ENCODE measurements around the gene ACTA2.

Gene ACTA2

DNA sequence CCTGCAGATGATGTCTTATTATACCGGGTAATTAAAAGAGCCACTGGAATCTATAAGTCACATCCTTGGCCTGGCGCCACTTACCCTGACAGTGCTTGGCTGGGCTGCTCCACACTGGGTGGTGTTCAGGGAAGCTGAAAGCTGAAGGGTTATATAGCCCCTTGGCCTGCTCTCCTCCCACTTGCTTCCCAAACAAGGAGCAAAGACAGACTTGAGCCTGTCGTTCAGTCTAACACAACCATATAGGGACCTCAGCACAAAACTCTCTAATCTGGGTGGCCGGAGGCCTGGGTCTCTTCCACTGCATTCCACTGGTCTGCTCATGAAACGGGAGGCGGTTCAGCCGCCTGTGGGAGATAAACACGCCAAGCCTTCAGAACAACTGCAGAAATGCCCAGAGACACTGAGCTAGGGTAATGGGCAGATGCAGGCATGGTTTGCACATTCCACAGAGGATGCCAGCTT lies at the start of gene ACTA2:
TSS of gene ACTA2 (minus strand) at position 127 of the 465 bp plus-strand sequence. CDS start 3,843 bp downstream, outside the sequence.
- no peak for DNase-seq

DNA sequence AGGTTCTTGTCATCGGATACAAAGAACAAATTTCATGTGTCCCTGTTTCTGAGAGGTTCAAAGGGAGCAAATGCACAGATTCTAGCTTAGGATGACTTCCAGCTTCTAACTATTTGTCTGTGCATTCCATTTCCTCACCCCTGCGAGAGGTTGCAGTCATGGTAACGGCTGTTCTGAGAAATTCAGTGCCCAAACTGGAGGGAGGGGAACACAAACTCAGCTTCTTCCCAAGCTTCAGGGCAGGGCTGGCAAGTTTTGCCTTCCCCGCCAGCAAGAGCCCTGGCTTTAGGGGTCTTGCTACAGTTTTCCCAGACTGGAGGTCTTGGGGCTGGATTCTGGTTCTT lies 49.1 kb upstream of the ACTA2 start:
- no peak for DNase-seq

DNA sequence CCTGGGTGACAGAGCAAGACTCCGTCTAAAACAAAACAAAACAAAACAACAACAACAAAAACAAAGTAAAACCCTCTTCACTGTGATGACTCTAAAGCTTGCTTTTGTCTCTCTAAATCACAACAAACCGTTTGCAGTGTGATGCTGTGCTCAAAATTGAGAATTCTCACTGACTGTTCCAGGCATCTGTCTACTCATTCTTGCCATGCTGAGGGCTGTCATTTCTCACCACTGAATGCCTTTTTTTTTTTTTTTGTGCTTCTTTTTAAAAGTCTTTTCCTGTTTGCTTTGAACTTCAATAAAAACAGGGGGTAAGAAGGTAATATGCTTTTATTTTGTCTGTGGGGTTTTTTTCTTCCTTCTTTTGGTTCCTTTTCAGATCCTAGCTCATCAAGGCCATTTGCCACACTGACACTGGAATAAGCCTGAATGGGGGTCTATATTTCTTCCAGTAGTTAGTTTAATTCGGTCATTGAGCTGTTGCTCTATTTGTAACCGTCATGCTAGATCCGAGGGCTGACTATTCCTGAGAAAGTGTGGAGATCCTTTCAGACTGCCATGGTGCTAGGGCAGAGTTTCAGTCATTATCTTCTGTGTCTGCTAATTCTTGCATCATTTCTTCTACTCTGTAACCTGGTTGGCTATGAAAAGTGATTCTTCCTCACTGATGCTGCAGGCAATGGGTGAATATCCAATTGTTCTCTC lies 48.6 kb upstream of the ACTA2 start:
- DNase-seq = peak in 1 of 2 experiments; percentile 22

DNA sequence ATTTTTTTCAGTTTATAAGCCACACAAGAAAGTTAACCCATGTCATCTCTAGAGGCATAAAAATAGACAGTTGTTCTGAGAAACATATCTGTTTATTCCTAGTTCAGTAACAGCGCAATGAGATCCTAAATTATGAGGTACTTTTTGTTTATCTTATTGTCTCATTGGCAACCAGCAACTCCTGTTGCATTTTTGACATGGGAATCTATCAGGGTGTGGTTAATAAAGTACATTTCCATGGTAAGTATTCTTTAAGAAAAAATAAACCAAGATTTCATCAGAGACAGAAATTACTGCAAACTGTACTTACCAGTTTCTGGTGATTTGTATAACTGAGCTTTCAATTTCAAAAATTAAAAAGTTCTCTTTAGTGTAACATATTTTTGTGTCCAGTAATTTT lies 47.1 kb upstream of the ACTA2 start:
- no peak for DNase-seq

- DNase-seq = no peak
Observed at GRCh38 chr10:88996927-88997326, 44.4 kb upstream of the ACTA2 start.

DNA sequence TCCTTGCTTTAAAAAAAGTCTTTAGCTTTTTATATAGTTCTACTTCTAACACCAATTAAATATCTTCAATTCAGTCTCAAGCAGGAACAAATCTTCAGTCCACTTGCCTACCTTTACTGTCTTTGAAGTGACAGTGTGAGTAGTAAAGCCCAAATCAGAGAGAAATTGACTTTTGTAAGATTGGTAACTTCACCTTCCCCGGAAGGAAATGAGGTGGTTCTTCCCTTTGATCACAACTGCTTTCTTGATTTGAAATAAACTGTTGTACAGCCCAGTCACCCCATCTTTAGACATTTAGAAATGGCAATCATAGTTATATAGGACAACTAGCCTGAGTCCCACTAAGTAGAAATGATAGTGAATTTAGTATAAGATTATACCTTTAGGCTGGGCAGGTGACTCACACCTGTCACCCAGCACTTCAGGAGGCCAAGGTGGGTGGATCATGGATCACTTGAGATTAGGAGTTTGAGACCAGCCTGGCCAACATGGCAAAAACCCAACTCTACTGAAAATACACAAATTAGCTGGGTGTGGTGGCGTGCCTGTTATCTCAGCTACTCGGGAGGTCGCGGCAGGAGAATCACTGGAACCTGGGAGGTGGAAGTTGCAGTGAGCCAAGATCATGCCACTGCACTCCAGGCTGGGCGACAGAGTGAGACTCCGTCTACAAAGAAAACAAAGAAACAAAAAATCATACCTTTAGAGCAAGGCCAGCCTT lies 42.7 kb upstream of the ACTA2 start:
- DNase-seq = no peak

DNA sequence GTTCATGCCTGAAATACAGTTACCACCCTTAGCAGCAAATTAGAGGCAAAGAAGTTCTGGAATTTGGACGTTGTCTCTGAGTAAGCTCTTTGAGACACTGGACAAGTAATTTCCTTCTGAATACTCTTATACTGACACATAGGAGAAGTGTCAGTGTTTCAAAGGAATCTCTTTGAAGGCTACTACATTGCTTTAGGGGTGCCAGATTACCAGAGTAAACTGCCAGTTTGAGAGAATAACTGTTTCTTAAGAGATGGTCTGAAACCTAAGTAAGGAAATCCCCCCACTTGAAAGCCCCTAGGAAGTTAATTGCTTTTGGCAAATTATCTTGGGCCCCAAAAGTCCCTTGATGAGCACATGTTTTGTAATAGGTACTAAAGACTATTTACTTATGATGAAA lies 41.4 kb upstream of the ACTA2 start:
- DNase-seq = no peak

DNA sequence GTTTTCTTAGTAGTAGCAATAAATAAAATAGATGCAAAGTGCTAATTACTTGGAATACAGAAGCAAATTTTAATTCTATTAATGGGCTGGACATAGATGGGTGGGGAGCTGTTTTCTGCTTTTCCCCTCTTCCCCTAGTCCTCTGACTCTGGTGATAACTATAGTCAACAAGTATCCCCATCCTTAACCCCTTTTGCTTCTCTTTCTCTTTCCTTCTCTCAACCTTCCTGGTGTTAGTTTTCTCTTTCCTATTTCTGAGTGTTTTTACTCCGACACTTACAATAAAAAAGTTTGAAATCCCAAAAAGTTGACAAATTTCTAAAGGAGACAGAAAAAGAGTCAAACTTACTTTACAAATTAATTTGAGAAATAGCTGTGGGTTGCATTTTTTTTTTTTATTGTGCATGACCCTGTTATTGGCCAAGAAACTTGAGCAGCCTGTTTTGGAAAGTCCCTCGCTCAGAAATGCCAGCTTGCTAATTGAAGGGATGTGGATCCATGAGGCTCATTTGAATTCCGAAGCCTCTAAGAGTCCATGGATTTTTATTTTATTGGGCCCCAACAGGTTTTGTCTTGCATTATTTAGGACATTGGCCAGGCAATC lies 40.5 kb upstream of the ACTA2 start:
- DNase-seq = no peak

DNA sequence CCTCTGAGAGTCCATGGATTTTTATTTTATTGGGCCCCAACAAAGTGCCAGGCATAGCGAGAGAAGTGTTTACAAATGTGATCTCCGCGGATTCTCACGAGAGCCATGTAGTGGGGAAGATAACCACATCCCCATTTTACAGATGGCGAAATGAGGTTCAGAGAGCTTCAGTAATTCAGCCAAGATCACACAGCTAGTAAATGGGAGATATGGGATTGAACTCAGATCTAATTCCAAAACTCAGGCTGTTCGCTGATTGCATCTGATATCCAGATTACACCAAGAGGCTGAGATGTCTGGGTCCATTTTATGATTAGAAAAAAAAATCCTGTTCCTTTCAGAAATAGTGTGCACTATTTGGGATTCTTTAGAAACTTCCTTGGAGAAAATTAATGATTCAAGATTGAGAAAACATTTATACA lies 39.3 kb upstream of the ACTA2 start:
- no peak for DNase-seq

- peak; percentile 78 to 80 for DNase-seq
Observed at GRCh38 chr10:88991161-88991898, 38.8 kb upstream of the ACTA2 start.

DNA sequence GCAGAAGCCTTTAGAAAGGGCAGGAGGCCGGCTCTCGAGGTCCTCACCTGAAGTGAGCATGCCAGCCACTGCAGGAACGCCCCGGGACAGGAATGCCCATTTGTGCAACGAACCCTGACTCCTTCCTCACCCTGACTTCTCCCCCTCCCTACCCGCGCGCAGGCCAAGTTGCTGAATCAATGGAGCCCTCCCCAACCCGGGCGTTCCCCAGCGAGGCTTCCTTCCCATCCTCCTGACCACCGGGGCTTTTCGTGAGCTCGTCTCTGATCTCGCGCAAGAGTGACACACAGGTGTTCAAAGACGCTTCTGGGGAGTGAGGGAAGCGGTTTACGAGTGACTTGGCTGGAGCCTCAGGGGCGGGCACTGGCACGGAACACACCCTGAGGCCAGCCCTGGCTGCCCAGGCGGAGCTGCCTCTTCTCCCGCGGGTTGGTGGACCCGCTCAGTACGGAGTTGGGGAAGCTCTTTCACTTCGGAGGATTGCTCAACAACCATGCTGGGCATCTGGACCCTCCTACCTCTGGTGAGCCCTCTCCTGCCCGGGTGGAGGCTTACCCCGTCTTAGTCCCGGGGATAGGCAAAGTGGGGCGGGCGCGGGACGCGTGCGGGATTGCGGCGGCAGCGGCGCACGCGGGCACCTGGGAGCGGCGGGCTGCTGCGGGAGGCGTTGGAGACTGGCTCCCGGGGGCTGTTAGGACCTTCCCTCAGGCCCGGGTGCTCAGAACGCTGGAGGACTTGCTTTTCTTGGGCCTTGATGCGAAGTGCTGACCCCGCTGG lies 38.0 kb upstream of the ACTA2 start, which contains the start of gene FAS:
TSS of gene FAS (plus strand) at position 415 of the 777 bp plus-strand sequence. CDS start at position 494, 79 bp downstream.
- peak; percentile 77 to 83 for DNase-seq

DNA sequence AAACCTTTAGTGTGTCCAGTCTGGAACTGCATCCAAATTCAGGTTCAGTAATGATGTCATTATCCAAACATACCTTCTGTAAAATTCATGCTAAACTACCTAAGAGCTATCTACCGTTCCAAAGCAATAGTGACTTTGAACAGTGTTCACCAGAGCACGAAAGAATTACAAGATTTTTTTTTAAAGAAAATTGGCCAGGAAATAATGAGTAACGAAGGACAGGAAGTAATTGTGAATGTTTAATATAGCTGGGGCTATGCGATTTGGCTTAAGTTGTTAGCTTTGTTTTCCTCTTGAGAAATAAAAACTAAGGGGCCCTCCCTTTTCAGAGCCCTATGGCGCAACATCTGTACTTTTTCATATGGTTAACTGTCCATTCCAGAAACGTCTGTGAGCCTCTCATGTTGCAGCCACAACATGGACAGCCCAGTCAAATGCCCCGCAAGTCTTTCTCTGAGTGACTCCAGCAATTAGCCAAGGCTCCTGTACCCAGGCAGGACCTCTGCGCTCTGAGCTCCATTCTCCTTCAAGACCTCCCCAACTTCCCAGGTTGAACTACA lies 37.3 kb upstream of the ACTA2 start:
- no peak for DNase-seq

GRCh38 chr10:88989423-88989822 lies 36.9 kb upstream of the ACTA2 start:
- DNase-seq = no peak

DNA sequence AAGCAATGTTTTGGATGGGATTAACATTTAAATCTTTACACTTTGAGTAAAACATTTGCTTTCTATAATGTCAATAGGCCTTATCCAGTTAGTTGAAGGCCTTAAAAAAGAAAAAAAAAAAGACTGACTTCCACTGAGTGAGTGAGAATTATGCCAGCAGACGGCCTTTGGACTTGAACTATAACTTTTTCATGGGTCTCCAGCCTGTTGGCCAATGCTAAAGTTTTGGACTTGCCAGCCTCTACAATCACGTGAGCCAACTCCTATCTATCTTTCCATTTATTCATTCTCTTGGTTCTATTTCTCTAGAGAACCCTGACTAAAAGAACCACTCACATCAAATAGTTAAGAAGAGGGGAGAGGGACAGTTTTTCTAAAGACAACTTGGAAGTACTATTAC lies 35.3 kb upstream of the ACTA2 start:
- DNase-seq = no peak

DNA sequence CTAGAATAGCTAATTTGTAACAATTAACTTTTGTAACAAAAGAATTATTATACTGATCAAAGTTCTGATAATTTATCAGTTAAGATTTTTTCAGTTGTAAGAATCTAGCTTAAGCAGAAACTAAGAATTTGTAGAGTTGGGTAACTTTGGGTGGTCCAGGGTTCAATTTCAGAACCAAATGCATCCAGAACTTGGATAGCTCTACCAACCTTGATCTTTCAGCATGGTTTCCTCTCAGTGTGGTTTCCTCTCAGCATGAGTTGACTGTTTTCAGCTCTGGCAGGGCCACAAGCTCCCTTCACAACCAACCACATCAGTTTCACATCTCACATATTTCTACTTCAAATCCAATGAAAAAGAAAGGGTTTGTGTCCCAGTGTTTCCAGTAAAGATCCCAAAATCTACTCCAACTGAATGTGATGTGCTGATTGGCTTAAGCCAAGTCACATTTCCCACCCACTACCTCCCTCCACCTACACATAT lies 34.7 kb upstream of the ACTA2 start:
- DNase-seq = peak in 1 of 2 experiments; percentile 25

GRCh38 chr10:88986549-88987242 lies 34.1 kb upstream of the ACTA2 start:
- no peak for DNase-seq

GRCh38 chr10:88984525-88984924 lies 32.0 kb upstream of the ACTA2 start:
- no peak for DNase-seq

DNA sequence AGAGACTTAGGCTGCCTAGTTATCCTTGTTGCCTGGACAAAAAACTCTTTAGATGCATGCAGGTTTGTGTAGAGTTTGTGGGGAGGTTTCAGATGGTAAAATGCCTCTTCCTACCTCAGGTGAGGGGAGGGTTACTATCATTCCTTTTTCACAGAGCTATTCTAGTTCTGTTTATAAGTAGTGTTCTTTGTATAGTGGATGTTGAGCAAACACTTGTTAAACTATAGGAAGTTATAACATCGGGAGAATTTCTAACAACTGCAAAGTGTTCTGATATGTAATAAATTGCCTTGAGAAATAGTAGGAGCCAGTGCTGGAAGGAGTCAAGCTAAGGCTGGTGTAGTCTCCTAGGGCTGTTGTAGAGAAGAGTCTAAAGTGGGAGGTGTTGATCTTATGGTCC lies 31.4 kb upstream of the ACTA2 start:
- no peak for DNase-seq

DNA sequence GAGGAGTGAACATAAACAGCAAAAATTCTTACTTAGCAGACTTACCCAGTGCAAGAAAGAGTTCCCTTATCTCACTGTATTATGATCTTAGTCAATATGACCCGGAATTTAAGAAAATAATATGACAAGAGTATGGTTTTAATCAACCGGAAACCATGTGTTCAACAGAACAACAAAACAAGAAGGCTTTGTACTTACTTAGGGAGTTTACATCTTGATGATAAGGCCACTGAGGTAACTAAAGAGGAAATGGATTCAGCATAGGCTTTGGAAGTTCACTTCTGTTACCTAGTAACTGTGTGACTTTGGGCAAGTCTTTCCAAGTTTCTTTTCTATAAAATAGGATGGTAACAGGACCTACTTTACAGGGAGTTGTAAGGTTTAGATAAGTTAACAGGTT lies 30.6 kb upstream of the ACTA2 start:
- no peak for DNase-seq

- DNase-seq = no peak
Observed at GRCh38 chr10:88982366-88982765, 29.8 kb upstream of the ACTA2 start.

GRCh38 chr10:88981435-88981834 lies 28.9 kb upstream of the ACTA2 start:
- no peak for DNase-seq
